HG03066 (cell line): ENCODE results near the gene ERGIC2.
A peak's percentile ranks its signal among the peaks of the same experiment; 100 is the strongest.
"Not testable (repeated sequence)": the region's sequence is repeated elsewhere in the genome, so short reads cannot be mapped to it uniquely, and the experiment has no call there.

ENCODE experiments used
- ATAC-seq: cut with Tn5 transposase; IDR thresholded peaks from one replicate; pipeline ENCODE4 v1.9.1; 2021; ENCODE audit warnings: low read depth; ENCODE audit not compliant: unreplicated experiment

The ERGIC2 gene, protein sequence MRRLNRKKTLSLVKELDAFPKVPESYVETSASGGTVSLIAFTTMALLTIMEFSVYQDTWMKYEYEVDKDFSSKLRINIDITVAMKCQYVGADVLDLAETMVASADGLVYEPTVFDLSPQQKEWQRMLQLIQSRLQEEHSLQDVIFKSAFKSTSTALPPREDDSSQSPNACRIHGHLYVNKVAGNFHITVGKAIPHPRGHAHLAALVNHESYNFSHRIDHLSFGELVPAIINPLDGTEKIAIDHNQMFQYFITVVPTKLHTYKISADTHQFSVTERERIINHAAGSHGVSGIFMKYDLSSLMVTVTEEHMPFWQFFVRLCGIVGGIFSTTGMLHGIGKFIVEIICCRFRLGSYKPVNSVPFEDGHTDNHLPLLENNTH

GRCh38 chr12:29380536-29381523 lies at the start of gene ERGIC2:
TSS of gene ERGIC2 (minus strand) at chr12:29381172. CDS start at chr12:29371633, 9,539 bp downstream.
- peak; percentile 95 for ATAC-seq

GRCh38 chr12:29430716-29431044 lies 49.7 kb upstream of the ERGIC2 start:
- no peak for ATAC-seq

- ATAC-seq = no peak
These were observed 49.2 kb upstream of the ERGIC2 start for GRCh38 chr12:29429999-29430715.

DNA sequence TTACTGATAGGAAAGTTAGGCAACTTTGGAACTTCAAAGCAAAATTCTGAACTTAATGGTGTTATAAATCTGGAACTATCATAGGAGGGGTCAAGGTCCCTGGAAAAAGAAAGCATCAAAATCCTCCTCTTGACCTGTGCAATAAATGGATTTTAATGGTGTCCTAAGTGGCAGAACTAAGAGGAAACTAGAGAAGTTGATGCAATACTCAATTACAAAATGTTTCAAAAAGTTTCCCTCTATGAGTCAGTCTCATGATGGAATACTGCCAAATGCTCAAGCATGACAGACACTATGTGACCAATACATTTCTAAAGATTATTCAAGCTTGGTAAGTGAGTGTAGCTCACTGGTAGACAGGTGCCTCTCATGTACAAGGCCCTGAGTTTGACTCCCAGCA lies 47.7 kb upstream of the ERGIC2 start:
- ATAC-seq = no peak

- peak; percentile 97 for ATAC-seq
These were observed 47.0 kb upstream of the ERGIC2 start for GRCh38 chr12:29427964-29428363.

DNA sequence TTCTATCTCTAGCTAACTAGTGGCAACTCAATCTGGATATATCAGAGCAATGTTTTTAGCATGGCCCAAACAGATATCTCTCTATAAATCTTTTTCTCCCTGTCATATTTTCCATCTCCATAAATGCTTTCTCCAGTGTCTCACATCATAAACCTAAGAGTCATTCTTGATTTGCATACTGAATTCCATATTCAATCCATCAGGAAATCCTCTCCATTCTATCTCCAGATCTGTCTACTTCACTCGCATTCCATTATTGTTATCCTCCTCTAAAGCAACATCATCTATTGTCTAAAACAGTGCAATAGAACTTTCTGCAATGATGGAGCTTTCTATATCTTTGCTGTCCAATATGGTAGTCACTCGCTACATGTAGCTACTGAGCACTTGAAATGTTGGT lies 45.5 kb upstream of the ERGIC2 start:
- ATAC-seq = no peak

DNA sequence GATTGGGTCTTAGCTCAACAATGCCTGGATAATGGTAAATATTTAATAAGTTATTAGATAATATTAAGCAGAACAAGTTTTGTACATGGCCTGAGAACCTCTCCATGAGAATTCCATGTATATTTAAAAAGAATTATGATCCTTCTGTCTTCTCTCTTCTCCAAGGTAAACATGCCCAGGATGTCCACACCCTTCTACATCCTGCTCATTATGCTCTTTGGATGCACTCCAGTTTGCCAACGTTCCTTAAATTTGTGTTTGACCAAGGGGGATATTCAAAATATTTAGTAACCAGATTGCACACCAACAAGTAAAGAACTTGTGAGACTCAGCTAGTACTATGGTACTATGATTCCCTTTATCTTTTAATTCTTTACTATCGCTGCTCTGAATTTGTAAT lies 44.8 kb upstream of the ERGIC2 start:
- ATAC-seq = no peak

GRCh38 chr12:29416748-29417147 lies 35.8 kb upstream of the ERGIC2 start:
- no peak for ATAC-seq

- ATAC-seq = no peak
These were observed 34.1 kb upstream of the ERGIC2 start for GRCh38 chr12:29415111-29415510.

- ATAC-seq = no peak
These were observed 33.4 kb upstream of the ERGIC2 start for GRCh38 chr12:29414368-29414767.

DNA sequence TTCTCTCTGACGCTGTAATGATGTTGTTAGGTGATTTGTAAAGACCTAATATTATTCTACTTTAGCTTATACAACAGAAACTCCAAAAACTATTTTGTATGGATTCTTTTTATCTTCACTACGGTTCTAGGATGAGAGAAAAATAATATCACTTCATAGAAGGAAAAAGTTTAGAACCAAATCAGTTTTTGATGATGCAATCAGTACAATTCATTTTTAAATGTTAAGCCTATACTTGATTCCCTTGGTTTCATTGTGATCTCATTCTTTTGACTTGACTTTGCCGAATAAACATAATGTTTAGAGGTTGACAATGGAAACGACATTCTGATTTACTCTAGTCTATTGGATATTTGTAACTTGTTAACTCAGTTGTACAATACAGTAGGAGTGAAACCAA lies 24.6 kb upstream of the ERGIC2 start:
- ATAC-seq = no peak

GRCh38 chr12:29403991-29404390 lies 23.0 kb upstream of the ERGIC2 start:
- no peak for ATAC-seq

DNA sequence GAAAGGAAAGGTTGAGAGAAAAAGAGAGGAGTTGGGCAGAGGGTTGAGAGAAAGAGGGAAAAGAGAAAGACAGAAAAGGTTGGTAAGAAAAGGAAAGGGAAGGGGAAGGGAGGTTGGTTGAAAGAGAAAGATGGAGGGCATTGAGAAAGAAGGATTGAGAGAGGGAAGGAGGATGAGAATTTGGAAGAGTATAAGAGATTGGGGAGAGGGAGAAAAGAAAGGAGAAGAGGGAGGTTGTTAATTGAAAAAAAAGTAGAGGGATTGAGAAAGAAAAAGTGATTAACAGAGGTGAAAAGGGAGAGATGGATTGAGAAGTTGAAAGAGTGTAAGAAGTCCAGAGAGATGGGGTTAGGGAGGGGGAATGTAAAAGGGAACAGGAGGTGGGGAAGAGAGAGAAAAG lies 21.5 kb upstream of the ERGIC2 start:
- ATAC-seq = no peak

GRCh38 chr12:29398495-29398894 lies 17.5 kb upstream of the ERGIC2 start:
- ATAC-seq = no peak

DNA sequence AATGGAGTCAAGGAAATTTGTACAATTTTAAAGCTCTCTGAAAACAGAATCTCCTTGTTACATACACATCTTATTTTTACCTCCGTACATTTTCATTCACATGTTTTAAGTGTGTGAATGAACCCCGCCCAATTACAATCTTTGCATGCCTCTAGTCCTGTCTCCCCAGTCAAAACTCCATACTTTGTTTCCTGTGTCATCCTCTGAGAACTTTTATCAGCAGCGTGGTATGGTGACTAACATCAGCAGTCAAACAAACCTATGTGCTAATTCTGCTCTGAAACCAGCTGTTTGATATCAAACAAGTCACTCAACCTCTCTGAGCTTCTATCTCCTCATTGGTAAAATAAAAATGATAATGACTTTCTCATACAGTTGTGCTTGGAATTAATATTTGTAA lies 15.8 kb upstream of the ERGIC2 start:
- no peak for ATAC-seq

DNA sequence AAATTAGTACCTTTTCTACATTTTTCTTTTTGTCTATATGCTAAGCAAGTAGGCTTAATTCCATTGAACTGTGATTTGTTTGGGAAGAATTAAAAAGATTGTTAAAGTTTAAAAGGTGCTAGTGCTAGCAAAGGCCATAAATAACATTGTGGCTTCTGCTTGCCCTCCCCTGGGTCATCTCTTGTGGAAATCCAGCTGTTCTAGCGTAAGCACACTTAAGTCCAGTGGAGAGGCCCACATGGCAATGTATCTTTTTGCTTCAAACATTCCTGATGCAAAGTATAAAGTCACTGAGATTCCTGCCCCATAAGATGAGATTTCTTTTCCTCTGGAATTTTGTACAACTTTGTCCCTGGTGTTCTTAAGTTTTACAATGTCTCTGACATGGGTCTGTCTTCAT lies 14.4 kb upstream of the ERGIC2 start:
- ATAC-seq = no peak

GRCh38 chr12:29390419-29390818 lies 9.4 kb upstream of the ERGIC2 start:
- not testable (repeated sequence) for ATAC-seq

- no peak for ATAC-seq
These were observed 8.4 kb upstream of the ERGIC2 start for GRCh38 chr12:29389295-29389919.

GRCh38 chr12:29386084-29386680 lies 5.2 kb upstream of the ERGIC2 start:
- ATAC-seq = not testable (repeated sequence)

DNA sequence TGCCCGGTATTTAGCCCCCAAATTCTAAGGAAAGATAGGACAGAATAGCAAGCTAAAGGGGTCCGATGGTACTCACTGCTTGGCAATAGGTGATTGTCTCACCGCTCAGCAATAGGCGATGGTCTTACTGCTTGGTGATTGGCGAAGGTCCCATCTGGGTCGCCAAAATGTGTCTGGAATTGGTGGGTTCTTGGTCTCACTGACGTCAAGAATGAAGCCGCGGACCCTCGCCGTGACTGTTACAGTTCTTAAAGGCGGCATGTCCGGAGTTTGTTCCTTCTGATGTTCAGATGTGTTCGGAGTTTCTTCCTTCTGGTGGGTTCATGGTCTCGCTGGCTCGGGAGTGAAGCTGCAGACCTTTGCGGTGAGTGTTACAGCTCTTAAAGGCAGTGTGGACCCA lies 4.2 kb upstream of the ERGIC2 start:
- ATAC-seq = not testable (repeated sequence)
